Measurements from ENCODE around the gene GBF1.

GBF1 gene

DNA sequence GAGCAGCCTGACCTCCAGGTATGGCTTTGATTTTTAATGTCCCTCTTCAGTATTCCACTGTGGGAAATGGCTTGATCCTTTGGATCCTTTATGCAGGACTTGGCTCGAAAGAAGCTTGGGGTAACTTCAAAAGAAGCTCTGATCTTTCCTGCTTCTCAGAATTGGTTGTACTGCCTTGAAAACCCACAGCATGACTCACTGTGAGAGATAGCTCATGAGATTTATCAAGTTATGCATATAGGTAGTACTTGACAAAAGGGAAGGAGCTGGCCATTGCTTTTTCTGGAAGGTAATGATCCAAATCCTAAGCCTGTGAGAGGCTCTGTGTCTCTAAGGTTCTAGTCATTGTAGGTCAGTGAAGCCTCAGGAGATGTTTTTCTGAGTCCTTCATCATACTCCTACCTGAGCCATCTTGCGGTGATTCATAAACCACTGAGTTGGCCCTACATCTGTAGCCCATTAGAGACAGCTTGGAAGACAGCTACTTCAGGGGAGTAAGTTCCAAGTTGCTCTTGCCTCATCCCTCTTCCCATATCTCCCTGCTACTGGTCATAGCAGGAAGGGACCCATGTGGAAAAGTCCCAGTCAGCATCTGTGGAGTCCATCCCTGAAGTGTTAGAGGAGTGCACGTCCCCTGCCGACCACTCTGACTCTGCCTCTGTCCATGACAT, 113.5 kb downstream of the GBF1 start:
- in situ Hi-C loops (cut with MboI; ENCODE audit: low sequenced_read_pairs, unreplicated experiment), result no loop called here
- TF ChIP-seq, protein P1, sequence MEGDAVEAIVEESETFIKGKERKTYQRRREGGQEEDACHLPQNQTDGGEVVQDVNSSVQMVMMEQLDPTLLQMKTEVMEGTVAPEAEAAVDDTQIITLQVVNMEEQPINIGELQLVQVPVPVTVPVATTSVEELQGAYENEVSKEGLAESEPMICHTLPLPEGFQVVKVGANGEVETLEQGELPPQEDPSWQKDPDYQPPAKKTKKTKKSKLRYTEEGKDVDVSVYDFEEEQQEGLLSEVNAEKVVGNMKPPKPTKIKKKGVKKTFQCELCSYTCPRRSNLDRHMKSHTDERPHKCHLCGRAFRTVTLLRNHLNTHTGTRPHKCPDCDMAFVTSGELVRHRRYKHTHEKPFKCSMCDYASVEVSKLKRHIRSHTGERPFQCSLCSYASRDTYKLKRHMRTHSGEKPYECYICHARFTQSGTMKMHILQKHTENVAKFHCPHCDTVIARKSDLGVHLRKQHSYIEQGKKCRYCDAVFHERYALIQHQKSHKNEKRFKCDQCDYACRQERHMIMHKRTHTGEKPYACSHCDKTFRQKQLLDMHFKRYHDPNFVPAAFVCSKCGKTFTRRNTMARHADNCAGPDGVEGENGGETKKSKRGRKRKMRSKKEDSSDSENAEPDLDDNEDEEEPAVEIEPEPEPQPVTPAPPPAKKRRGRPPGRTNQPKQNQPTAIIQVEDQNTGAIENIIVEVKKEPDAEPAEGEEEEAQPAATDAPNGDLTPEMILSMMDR (IDR thresholded peaks at IDR 0.05; ENCODE audit: borderline replicate concordance, control extremely low read depth, extremely low read depth, insufficient read depth, missing control alignments), result no peak
- no peak for DNase-seq (ENCODE audit: low spot score)

DNA sequence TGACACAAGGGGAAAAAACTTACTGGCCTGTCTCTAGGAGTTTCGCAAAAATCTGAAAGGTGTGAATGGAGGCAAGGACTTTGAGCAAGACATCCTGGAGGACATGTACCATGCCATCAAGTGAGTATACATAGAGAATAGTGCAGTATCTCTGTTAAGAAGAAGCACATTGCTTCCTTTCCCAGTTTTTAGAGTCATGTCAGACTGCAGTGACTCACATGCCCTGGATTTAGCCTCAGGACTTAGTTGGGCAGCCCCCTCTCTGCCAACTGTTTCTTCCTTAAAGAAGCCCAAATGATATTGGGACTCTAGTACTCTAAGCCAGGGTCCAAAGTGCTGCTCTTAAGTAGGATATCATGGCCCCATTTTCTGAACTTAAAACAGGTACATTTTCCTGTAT, 122.1 kb downstream of the GBF1 start:
- in situ Hi-C loops (cut with MboI; ENCODE audit: low sequenced_read_pairs, unreplicated experiment), result no loop called here
- no peak for DNase-seq (ENCODE audit: low spot score)
- TF ChIP-seq, protein P1 (IDR thresholded peaks at IDR 0.05; ENCODE audit: borderline replicate concordance, control extremely low read depth, extremely low read depth, insufficient read depth, missing control alignments), result no peak

DNA sequence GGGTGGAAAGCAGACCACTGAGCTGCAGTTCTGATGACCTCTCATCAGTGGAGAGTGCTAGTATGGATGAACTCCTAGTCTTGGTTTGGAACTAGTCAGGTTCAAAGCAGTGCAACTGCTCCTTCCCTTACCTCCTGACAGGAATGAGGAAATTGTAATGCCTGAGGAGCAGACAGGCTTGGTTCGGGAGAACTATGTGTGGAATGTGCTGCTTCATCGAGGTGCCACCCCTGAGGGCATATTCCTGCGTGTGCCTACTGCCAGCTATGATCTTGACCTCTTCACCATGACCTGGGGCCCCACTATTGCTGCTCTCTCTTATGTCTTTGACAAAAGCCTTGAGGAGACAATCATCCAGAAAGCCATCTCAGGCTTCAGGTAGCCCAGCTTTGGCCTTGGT, 122.7 kb downstream of the GBF1 start:
- in situ Hi-C loops (cut with MboI; ENCODE audit: low sequenced_read_pairs, unreplicated experiment), result no loop called here
- TF ChIP-seq, protein P1 (IDR thresholded peaks at IDR 0.05; ENCODE audit: borderline replicate concordance, control extremely low read depth, extremely low read depth, insufficient read depth, missing control alignments), result no peak
- no peak for DNase-seq (ENCODE audit: low spot score)

DNA sequence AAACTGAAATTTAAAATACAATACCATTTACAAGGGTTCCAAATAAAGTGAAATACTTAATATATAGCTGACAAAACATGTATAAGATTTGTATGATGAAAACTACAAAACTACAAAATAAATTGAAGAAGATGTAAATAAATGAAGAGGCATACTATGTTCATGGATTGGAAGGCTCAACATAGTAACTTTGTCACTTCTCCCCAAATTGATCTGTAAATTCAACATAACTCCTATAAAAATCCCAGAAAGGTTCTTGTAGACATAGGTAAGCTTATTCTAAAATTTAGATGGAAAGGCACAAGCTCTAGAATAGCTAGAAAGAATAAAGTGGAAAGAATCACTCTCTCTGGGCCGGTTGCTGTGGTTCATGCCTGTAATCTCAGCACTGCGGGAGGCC, 126.0 kb downstream of the GBF1 start:
- in situ Hi-C loops (cut with MboI; ENCODE audit: low sequenced_read_pairs, unreplicated experiment), result no loop called here
- DNase-seq (ENCODE audit: low spot score), result no peak
- TF ChIP-seq, protein P1 (IDR thresholded peaks at IDR 0.05; ENCODE audit: borderline replicate concordance, control extremely low read depth, extremely low read depth, insufficient read depth, missing control alignments), result no peak

DNA sequence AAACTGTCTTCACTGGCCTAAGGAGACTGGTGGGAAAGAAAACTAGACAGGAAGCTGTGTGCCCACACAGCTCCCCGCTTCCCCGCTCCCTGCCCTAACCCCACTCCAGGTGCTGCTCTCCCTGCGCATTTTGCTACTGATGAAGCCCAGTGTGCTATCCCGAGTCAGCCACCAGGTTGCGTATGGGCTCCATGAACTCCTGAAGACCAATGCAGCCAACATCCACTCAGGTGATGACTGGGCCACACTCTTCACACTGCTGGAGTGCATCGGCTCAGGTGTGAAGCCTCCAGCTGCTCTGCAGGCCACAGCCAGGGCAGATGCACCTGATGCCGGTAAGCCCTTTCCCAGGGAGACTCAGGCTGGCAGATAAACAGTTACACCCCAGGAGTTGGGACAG, 129.9 kb downstream of the GBF1 start:
- no peak for DNase-seq (ENCODE audit: low spot score)
- TF ChIP-seq, protein P1 (IDR thresholded peaks at IDR 0.05; ENCODE audit: borderline replicate concordance, control extremely low read depth, extremely low read depth, insufficient read depth, missing control alignments), result no peak
- in situ Hi-C loops (cut with MboI; ENCODE audit: low sequenced_read_pairs, unreplicated experiment), result no loop called here

DNA sequence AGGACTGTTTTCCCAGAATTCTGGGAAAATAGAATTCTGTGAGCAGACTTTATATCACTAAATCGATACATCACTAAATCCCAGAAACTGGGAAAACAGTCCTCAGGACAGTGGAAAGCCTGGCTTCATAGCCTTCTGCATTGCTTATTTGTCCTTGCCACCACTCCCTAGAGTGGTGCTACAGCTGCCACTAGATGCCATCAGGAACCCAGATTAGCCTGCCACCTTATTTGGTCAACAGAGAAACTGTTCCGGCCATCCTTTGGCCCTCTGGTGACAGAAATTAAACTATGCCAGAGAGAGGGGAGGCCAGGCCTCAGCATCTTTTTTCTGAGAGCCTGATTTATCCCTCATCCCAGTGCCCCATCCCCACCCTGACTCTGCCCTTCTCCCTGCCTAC, 130.5 kb downstream of the GBF1 start:
- in situ Hi-C loops (cut with MboI; ENCODE audit: low sequenced_read_pairs, unreplicated experiment), result no loop called here
- DNase-seq (ENCODE audit: low spot score), result no peak
- TF ChIP-seq, protein P1 (IDR thresholded peaks at IDR 0.05; ENCODE audit: borderline replicate concordance, control extremely low read depth, extremely low read depth, insufficient read depth, missing control alignments), result no peak
